HS-27A (cell line): Measurements from ENCODE around the gene HOXD11.

Source experiments
- DNase-seq: peaks from one replicate; pipeline ENCODE4 v3.0.0-alpha.2; 2012; ENCODE audit warnings: low read depth, missing footprints

The HOXD11 gene

GRCh38 chr2:176149481-176149938 is 42.4 kb downstream of the HOXD11 start:
- DNase-seq = no peak

GRCh38 chr2:176149939-176150583 is 43.0 kb downstream of the HOXD11 start:
- DNase-seq = no peak

GRCh38 chr2:176150584-176151441 is 43.7 kb downstream of the HOXD11 start:
- no peak for DNase-seq

- no peak for DNase-seq
Observed at GRCh38 chr2:176151442-176152287, 44.6 kb downstream of the HOXD11 start, which contains the start of gene HOXD4. Gene HOXD4, plus strand, starts transcription at chr2:176151550. Its CDS starts 84 bp downstream, at chr2:176151634.

GRCh38 chr2:176152350-176153181 is 45.5 kb downstream of the HOXD11 start:
- DNase-seq = no peak

GRCh38 chr2:176154576-176155252 is 47.6 kb downstream of the HOXD11 start:
- no peak for DNase-seq

- no peak for DNase-seq
Observed at GRCh38 chr2:176155356-176156044, 48.4 kb downstream of the HOXD11 start.

GRCh38 chr2:176156301-176156806 is 49.3 kb downstream of the HOXD11 start:
- DNase-seq = no peak

- no peak for DNase-seq
Observed at GRCh38 chr2:176156807-176157498, 49.9 kb downstream of the HOXD11 start, which contains the start of gene HOXD3. Gene HOXD3, plus strand, starts transcription at chr2:176157307. Its CDS starts 11,808 bp downstream, at chr2:176169115.

GRCh38 chr2:176157499-176158185 is 50.6 kb downstream of the HOXD11 start:
- DNase-seq = no peak

- DNase-seq = no peak
Observed at GRCh38 chr2:176158186-176158591, 51.1 kb downstream of the HOXD11 start.

GRCh38 chr2:176158855-176159662 is 52.0 kb downstream of the HOXD11 start:
- no peak for DNase-seq
